ENCODE measurements around the gene ELL. TPM values are rescaled to one million over a fixed set of nuclear protein-coding genes. Genes with fewer than 3 reads are reported as not detected.
"Not testable (repeated sequence)": the region's sequence is repeated elsewhere in the genome, so short reads cannot be mapped to it uniquely, and the experiment has no call there.

Gene ELL
- total RNA-seq, 1 donor from 2014 or later: 8.1 TPM

DNA sequence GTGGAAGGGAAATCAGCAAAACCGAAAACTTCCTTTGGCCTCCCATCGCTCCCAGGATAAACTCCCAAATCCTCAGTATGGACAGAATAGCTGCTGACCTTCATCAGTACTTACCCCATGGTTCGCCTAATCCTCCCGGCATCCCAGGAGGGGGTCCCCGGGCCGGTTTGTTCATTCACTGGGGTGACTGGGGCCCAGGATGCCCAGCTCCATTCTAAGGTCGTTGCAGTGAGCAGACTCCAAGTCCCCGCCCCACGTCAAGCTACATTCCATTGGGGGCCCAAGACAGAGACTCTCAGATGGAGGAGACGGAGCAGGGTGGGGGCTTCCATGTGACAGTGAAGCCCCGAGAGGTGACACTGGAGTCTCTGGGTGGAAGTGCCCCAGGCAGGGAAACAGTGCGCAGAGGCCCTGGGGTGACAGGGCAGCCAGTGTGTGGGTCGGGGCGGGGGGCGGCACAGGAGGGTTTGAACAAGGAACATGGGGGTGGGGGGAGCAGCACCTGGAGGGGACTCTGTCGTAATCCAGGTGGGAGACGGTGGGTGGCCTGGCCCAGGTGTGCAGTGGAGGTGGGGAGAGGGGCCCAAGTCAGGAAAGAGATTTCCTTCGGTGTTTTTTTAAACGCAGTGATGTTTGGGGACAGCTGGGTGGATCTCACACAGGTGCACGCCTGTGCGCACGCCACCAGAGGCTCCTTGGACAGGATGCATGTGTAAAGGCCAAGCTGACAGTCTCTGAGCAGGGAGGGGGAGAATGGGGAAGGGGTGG is 97.6 kb downstream of the ELL start:
- DNase-seq (ENCODE audit: low read depth): no peak

DNA sequence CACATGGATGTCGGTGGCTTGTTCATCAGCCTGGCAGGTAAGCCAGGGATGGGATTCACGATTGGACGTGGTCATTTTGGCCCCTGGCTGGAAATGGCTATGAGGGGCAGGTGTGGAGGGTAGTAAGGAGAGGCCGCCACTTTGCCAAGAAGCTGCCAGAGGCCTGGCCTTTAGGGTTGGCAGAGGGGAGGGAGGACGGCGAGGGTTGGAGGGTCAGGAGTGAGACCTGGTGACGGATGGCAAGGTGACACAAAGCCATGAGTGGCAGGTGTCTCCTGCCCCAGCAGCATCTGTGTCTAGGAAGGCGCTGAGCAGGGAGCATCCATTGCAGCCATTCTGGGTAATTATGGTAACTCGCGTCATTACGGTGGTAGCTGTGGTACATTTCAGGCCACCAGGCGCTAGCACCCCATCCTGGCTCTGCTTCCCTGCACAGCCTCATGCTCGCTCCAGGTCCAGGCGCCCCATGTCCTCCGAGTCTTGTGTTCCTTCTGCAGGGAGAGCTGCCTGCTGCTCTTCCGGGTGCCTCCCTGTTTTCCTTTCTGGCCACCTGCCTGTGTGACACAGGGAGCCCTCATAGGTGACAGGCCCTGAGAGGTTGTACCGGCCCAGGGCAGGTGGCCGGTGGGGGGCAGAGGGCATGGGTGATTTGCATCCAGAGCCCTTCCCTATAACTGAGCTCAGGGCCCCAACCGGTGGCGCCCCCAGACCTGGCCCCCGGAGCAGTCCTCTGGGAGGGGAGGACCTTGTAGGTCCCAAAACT is 98.4 kb downstream of the ELL start:
- no peak for DNase-seq (ENCODE audit: low read depth)

GRCh38 chr19:18422530-18423191 is 99.2 kb downstream of the ELL start:
- no peak for DNase-seq (ENCODE audit: low read depth)

- no peak for DNase-seq (ENCODE audit: low read depth)
These were observed 100.4 kb downstream of the ELL start for GRCh38 chr19:18421371-18421959.

DNA sequence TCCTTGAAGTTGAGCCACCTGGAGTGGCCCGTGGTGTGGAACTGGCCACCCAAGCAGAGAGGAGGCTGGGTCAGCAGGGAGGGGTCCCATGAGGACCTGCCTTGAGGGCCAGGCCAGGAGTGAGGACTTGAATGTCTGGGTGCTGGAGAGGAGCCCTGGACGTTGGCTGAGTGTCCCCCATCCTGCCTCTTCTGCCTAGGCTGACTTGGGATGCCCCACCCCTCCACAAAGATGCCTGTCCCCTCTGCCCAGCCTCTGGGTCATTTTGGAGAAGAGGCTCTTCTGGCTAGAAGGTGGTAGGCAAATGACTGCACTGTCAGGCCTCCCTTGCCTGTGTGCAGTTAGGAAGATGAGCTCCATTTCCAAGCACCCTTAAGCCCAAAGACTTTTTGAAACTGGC is 100.9 kb downstream of the ELL start:
- DNase-seq (ENCODE audit: low read depth): no peak

- DNase-seq (ENCODE audit: low read depth): peak; percentile 68
These were observed 102.0 kb downstream of the ELL start for GRCh38 chr19:18419699-18420460.

DNA sequence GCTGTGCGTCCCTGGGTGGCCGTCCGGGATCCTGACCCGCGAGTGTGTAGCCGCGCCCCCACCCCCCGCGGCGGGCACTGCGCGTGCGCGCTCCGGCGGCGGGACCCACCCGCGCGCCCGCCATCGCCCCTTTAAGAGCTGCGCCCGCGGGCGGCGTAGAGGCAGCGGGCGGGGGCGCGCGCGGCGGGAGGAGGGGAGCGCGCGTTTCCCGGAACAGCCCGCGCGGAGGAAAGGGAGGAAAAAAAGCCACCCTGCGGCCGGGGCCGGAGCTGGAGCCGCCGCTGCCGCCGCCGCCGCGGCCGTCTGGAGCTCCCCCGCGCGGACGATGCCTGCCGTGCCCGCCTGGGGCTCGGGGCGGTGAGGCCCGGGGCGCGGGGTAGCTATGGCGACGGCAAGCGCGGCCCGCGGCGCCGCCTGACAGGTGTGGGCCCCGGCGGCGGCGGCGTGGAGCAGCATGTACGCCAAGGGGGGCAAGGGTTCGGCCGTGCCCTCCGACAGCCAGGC is 102.6 kb downstream of the ELL start, which contains the start of gene SSBP4:
Gene SSBP4 (plus strand): TSS at position 204 of the 504 bp plus-strand sequence. CDS start 251 bp downstream, at position 455.
- DNase-seq (ENCODE audit: low read depth): peak; percentile 79

DNA sequence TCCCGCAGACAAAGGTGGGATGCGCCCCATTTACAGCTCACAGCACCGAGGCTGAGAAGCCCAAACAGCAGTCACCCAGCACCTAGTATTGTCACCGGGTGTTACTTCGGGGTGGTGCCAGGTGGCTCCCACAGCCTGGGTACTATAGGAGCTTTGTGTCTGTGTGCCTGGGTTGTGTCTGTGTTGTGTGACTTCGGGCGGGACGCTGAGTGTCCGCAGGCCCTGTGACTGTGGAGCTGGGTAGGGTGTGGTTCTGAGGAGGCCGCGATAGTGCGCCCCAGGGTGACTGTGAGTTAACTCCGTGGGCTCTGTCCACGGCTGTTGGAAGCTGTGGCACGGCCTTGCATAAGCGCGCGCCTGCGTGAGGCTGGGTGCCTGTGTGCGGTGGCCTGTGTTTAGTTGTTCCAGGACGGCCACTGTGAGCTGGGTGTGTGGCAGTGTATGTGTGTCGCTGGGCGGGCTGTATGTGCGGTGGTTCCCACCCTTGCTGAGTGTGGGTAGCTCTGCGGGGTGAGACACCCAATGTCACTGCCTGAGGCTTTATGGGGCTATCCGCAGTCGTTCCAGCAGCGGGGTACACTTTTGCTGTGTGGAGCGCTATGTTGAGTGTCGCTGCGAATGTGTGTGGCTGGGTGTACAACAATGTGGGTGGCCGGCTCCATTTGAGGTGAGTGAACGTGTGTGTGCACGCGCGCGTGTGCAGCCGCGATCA is 103.2 kb downstream of the ELL start:
- no peak for DNase-seq (ENCODE audit: low read depth)

DNA sequence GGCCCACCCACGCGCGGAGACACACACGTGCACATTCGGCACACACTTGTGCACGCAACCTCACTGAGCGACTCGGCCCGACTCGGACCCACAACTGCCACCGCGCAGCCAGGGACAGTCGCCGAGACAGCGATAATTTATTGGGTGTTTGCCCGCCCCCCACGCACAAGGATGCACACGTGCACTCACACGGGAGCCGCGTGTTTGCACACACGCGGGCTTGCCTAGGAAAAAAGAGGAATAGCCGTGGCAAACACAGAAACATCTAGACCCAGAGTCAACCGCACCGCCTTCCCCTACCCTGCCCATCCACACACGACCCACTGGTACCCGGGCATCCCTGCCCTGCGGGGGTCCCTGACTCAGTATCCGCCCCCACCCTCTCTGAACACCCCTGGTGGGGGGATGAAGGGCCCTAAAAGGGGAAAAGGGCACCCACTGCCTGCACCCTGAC is 103.8 kb downstream of the ELL start:
- DNase-seq (ENCODE audit: low read depth): no peak

DNA sequence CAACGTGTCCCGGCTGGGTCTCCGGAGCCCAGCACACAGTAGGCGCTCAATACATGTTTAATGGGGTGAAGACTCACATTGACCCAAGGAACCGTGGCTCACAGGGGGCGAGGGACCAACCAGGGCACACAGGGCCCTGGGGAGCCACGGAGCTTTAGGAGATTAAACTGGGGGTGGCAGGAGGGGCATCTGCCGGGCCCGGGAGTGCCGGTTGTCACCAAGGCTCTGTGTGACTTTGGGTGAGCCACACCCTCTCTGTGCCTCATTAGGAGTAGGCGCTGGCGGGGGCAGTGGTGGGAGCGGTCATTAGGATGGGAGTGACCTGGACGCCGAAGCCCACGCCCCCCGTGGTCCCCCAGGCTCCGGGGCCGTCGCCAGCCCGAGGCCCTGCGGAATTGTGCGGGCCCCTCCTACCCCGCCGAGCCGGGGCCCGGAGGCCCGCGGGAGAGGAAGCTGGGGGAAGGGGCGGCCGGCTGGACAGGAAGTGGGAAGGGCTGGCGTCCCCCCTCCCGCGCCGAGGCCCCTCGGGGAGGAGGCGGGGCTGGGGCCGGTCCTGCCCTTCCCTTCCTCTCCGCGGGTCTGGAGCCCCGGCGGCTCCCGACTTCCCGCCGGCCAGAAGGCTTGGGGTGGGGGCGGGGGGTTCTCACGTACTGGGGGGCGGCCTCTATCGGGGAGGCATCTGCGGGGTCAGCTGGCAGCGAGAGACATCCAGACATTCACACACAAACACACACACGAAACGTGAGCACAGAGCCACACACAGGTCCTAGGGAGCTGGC is 104.4 kb downstream of the ELL start:
- peak; percentile 44 for DNase-seq (ENCODE audit: low read depth)

GRCh38 chr19:18416778-18417249 is 105.1 kb downstream of the ELL start:
- DNase-seq (ENCODE audit: low read depth): peak; percentile 71

- DNase-seq (ENCODE audit: low read depth): no peak
These were observed 106.5 kb downstream of the ELL start for GRCh38 chr19:18415178-18415867.

DNA sequence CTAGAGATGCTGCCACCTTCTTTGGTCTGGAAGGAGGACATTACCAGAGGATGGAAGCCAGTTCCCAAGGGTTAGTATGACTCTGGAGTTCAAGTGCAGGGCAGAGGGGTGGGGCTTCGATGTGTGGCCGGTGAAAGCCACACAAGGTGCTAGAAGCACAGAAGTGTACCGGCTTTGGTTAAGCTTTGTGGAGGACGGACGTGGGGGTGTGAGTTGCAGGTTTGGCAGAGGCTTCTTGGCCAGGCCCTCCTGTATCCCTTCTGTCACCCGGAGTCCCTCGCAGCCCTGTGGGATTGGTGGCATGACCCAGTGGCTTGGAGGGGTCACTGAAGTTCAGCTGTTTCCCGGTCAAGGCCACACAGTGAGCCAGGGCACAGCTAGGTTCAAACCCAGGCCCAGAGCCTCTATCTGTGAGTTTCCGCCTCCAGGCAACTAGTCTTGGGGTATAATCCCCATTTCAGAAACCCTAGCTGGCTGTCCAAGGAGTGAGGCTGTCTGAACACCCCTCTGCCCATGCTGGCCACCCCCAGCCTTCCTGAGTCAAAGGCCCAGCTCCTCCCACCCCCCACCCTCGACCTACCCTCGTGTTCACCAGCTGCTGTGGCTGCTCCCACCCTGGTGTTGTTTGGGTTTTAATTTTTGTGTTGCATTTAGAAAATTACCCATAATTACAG is 107.2 kb downstream of the ELL start:
- peak; percentile 57 for DNase-seq (ENCODE audit: low read depth)

GRCh38 chr19:18412610-18413239 is 109.1 kb downstream of the ELL start:
- no peak for DNase-seq (ENCODE audit: low read depth)

DNA sequence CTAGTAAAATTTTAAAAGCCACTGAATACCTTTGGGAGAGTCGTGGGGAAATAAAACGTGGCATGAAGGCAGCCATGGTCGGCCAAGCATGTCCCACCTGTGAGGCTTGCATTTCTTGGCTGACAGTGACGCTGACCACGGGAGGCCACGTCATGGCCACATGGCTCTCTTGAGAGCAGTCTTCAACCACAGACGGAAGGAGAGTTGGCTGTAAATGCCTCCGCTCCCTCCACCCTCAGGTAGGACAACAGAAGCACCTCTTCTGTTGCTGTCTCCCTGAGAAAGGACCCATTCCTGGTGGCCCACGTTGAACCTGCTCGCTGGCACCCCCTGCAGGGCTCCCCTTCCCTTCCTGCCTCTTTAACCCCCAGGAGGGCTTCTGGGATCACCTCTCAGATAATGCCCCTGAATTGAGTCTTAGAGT is 113.8 kb downstream of the ELL start:
- peak; percentile 44 for DNase-seq (ENCODE audit: low read depth)

DNA sequence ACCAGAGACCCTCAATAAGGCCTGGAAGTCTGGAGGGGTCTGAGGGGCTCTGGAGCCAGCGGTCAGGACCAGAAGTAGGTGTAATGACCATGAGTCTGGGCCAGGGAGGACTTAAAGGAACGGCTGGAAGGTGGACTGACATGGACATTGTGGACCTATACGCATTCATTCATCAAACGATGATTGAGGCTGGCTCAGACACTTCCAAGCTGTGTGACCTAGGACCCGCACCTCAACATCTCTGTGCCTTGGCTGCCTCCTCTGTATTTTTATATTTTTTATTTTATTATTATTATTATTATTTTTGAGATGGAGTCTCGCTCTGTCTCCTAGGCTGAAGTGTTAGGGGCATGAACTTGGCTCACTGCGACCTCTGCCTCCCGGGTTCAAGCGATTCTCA is 115.1 kb downstream of the ELL start:
- no peak for DNase-seq (ENCODE audit: low read depth)

DNA sequence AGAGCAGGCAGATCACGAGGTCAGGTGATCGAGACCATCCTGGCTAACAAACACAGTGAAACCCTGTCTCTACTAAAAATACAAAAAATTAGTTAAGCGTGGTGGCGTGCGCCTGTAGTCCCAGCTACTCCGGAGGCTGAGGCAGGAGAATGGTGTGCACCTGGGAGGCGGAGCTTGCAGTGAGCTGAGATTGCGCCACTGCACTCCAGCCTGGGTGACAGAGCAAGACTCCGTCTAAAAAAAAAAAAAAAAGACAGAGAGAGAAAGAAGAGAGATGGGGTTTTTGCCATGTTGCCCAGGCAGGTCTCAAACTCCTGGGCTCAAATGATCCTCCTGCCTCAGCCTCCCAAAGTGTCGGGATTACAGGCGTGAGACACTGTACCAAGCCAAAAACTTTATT is 116.1 kb downstream of the ELL start:
- not testable (repeated sequence) for DNase-seq (ENCODE audit: low read depth)

All from myocyte (in vitro differentiated cells).